SU-DHL-6 (cell line): ENCODE data around the gene ALDH1L2.

ENCODE experiments used
- CTCF ChIP-seq: fragments of 200-600 bp; sonication (generic); IDR thresholded peaks from one replicate; pipeline ENCODE4 v1.5.1; 2017; ENCODE audit warnings: antibody characterized with exemption, mild to moderate bottlenecking, low read length, moderate library complexity; ENCODE audit not compliant: insufficient read depth, poor library complexity, severe bottlenecking
- EZH2phosphoT487 ChIP-seq: fragments of 200-600 bp; sonication (generic), shearing (Covaris generic); conservative IDR thresholded peaks from 2 replicates; pipeline ENCODE4 v1.6.1; 2018; ENCODE audit warnings: mild to moderate bottlenecking, antibody characterized with exemption, low read length, moderate library complexity, mixed read lengths

DNA sequence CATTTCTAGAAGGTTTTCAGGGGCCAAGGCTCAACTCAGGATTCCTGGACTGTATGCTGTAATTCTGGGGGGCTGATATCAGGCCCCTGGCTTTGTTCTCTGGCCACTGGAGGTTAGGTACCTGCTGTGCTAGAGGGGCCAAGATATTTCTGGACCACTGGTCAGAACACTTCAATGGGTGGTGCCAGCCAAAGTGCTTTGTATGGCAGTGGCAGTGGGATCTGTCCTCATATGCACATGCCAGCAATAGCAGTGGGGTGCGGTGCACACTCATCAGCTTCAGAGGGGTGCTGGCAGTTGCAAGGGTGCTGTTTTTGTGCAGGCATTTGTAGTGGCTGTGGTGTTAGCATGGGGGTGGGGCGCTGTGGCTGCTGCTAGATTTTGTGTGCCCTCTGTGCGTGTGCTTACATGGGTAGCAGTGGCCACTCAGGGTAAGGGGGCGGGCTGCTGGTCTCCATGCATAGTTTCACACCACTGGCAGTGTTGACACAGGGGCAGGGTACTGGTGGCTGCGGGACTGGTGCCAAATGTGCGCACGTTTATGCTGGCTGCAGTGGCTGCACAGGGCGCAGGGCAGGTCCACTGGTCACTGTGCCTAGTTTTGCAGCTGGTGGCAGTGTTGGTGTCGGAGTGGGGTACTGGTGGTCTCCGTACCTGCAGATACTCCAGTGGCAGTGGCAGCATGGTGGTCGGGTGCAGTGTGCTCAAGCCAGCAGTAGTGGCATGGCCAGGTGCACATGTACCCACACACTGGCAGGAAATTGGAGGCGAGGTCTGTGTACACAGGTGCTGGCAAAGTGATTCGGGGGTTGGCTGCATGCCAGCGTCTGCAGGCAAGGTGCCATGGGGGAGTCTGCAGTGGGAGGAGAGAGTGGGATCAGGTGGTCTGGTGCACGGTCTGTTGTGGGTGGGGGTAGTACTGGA is 85.6 kb downstream of the ALDH1L2 start:
- no peak for TF ChIP-seq CTCF
- no peak for TF ChIP-seq EZH2phosphoT487
